ENCODE measurements around the gene PIGC. TPM values are rescaled to one million over a fixed set of nuclear protein-coding genes. Genes with fewer than 3 reads are reported as not detected.

Gene PIGC
- total RNA-seq: 20.9 to 22.0 TPM (median 21.7 TPM) in 3 replicates
- long read RNA-seq, transcript PIGC-201 (2 exons, 1,447 nt): major isoform, 28 of 44 reads
- long read RNA-seq, partial matches to known transcripts: 0 of 44 reads
- long read RNA-seq, other reads (novel, unspliced or antisense): 14 of 44 reads

- peak; percentile 95 for DNase-seq (ENCODE audit: low spot score)
- Mint-ChIP-seq H3K27ac (ENCODE audit: unreplicated experiment) (peak within 1 kb of the TSS; percentile 78), H3K4me3 (ENCODE audit: unreplicated experiment) (peak within 1 kb of the TSS; percentile 89), H3K4me1 (ENCODE audit: low read depth) (peaks cover 31% of the 10 kb centered on the region), H3K27me3 (ENCODE audit: low read depth) (no peaks in the 10 kb centered on the region), H3K36me3 (ENCODE audit: low read depth) (peaks cover 7% of the 10 kb centered on the region), H3K9me3 (ENCODE audit: low read depth) (no peaks in the 10 kb centered on the region)
- TF ChIP-seq, protein P1, sequence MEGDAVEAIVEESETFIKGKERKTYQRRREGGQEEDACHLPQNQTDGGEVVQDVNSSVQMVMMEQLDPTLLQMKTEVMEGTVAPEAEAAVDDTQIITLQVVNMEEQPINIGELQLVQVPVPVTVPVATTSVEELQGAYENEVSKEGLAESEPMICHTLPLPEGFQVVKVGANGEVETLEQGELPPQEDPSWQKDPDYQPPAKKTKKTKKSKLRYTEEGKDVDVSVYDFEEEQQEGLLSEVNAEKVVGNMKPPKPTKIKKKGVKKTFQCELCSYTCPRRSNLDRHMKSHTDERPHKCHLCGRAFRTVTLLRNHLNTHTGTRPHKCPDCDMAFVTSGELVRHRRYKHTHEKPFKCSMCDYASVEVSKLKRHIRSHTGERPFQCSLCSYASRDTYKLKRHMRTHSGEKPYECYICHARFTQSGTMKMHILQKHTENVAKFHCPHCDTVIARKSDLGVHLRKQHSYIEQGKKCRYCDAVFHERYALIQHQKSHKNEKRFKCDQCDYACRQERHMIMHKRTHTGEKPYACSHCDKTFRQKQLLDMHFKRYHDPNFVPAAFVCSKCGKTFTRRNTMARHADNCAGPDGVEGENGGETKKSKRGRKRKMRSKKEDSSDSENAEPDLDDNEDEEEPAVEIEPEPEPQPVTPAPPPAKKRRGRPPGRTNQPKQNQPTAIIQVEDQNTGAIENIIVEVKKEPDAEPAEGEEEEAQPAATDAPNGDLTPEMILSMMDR (IDR thresholded peaks at IDR 0.05): peak; percentile 89
Measured at GRCh38 chr1:172443666-172444453, at the start of gene PIGC. Gene PIGC (minus strand): TSS chr1:172444069. CDS start chr1:172442622, 1,447 bp downstream.

DNA sequence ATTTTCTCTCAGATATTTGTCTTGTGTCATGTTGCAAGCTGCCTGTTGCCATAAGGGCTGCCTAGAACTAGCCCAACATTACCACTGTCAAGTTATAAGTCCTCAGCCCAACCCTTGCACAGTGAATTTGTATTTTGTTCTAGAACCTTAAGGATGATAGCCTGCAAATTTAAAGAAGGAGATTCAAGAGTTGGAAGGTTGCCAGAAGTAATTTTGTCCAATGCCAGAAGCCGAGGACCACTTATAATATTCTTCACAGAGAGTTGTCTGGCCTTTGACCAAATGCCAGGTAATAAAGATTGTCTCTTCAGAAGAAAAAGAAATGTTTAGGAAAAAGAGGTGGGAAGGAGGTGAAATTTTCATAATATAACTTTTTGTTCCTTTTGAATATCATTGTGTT is 48.6 kb upstream of the PIGC start:
- peaks cover 11% of the 10 kb centered on the region for H3K4me1 Mint-ChIP-seq (ENCODE audit: low read depth)
- H3K27ac Mint-ChIP-seq (ENCODE audit: unreplicated experiment): no peak overlapping the region
- no peaks in the 10 kb centered on the region for H3K9me3 Mint-ChIP-seq (ENCODE audit: low read depth)
- no peak for DNase-seq (ENCODE audit: low spot score)
- no peak overlapping the region for H3K4me3 Mint-ChIP-seq (ENCODE audit: unreplicated experiment)
- TF ChIP-seq, protein P1 (IDR thresholded peaks at IDR 0.05): no peak
- H3K27me3 Mint-ChIP-seq (ENCODE audit: low read depth): peaks cover 12% of the 10 kb centered on the region
- peaks cover 2% of the 10 kb centered on the region for H3K36me3 Mint-ChIP-seq (ENCODE audit: low read depth)

DNA sequence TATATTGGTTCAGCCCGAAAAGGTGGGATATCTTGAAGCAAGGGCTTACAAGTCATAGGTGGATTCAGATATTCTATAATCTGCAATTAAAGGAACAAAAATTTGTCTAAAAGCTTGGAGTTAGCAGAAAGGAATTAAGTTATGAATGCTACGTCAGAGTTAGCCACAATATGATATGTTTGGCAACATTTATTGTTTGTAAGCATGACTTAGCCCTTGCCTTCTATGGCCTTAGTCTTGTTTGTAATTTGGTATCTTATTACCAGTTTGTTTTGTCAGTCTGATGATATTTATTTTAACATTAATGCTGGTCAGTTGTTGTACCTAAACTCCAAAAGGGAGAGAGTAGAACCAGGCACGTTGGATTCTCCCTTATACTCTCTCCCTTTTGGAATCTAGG is 46.0 kb upstream of the PIGC start:
- Mint-ChIP-seq H3K9me3 (ENCODE audit: low read depth) (no peaks in the 10 kb centered on the region), H3K36me3 (ENCODE audit: low read depth) (peaks cover 2% of the 10 kb centered on the region), H3K4me3 (ENCODE audit: unreplicated experiment) (no peak overlapping the region), H3K27ac (ENCODE audit: unreplicated experiment) (no peak overlapping the region), H3K27me3 (ENCODE audit: low read depth) (peaks cover 13% of the 10 kb centered on the region), H3K4me1 (ENCODE audit: low read depth) (no peaks in the 10 kb centered on the region)
- no peak for DNase-seq (ENCODE audit: low spot score)
- TF ChIP-seq, protein P1 (IDR thresholded peaks at IDR 0.05): no peak

- Mint-ChIP-seq H3K27me3 (ENCODE audit: low read depth) (peaks cover 13% of the 10 kb centered on the region), H3K4me3 (ENCODE audit: unreplicated experiment) (no peak overlapping the region), H3K9me3 (ENCODE audit: low read depth) (no peaks in the 10 kb centered on the region), H3K4me1 (ENCODE audit: low read depth) (no peaks in the 10 kb centered on the region), H3K36me3 (ENCODE audit: low read depth) (peaks cover 2% of the 10 kb centered on the region), H3K27ac (ENCODE audit: unreplicated experiment) (no peak overlapping the region)
- TF ChIP-seq, protein P1 (IDR thresholded peaks at IDR 0.05): no peak
- no peak for DNase-seq (ENCODE audit: low spot score)
Measured at GRCh38 chr1:172488393-172488792, 44.5 kb upstream of the PIGC start.

DNA sequence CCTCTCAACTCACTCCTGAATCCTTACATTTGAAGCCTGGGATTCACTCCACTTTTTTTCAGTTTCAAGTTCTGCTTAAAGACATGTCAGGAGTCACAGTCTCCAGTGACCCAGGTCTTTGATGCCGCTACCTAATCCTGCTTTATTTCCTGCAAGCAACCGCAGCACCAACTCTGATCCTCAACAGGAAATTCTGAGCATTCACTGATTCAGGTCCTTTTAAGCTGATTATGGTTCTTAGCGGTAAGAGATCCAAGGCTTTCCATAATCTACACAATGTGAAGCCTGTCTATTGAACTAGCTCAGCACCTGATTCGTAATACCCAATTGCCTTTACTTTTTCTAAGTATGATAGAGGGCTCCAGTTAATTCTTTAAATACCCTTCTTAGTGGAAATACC is 43.7 kb upstream of the PIGC start:
- H3K36me3 Mint-ChIP-seq (ENCODE audit: low read depth): peaks cover 2% of the 10 kb centered on the region
- TF ChIP-seq, protein P1 (IDR thresholded peaks at IDR 0.05): no peak
- no peaks in the 10 kb centered on the region for H3K9me3 Mint-ChIP-seq (ENCODE audit: low read depth)
- H3K27ac Mint-ChIP-seq (ENCODE audit: unreplicated experiment): no peak overlapping the region
- DNase-seq (ENCODE audit: low spot score): no peak
- peaks cover 4% of the 10 kb centered on the region for H3K4me1 Mint-ChIP-seq (ENCODE audit: low read depth)
- peaks cover 13% of the 10 kb centered on the region for H3K27me3 Mint-ChIP-seq (ENCODE audit: low read depth)
- H3K4me3 Mint-ChIP-seq (ENCODE audit: unreplicated experiment): no peak overlapping the region
